Body of pancreas (tissue), 4 donors: ENCODE measurements around the gene FARS2. TPM values are rescaled to one million over a fixed set of nuclear protein-coding genes. Genes with fewer than 3 reads are reported as not detected.

Experiments used
- ATAC-seq: fragments of 150-250 bp; one replicate; pipeline ENCODE4 v1.9.1; 2016
- DNase-seq, 4 donors: peaks; one replicate each; pipeline ENCODE4 v3.0.0-alpha.2; 2019
- H3K27ac ChIP-seq, 4 donors: fragments of 200-600 bp; sonication (generic); 1 replicate in 3 of 4; 2 replicates in 1 of 4; pipeline versions ENCODE4 v1.5.1 to v1.6.1; 2016 to 2019; ENCODE audit warnings: mild to moderate bottlenecking in 1 of 4, mixed read lengths in 1 of 4, moderate library complexity in 1 of 4
- H3K27me3 ChIP-seq, 2 donors: fragments of 200-600 bp; sonication (generic); one replicate each; pipeline ENCODE4 v1.6.0; 2016; ENCODE audit warnings: mild to moderate bottlenecking in 1 of 2
- H3K36me3 ChIP-seq, 2 donors: fragments of 200-600 bp; sonication (generic); replicated peaks in 1 of 2; 2 replicates each; pipeline ENCODE4 v1.5.1; 2016; ENCODE audit warnings: low read depth in 2 of 2; ENCODE audit not compliant: insufficient read depth in 1 of 2
- H3K4me1 ChIP-seq: fragments of 200-600 bp; sonication (generic); one replicate; pipeline ENCODE4 v1.6.0; 2016
- H3K4me3 ChIP-seq, 2 donors: fragments of 200-600 bp; sonication (generic); 1 replicate in 1 of 2; 2 replicates in 1 of 2; pipeline ENCODE4 v1.5.1; 2016 to 2019
- H3K9me3 ChIP-seq, 3 donors: fragments of 200-600 bp; sonication (generic); 1 replicate in 2 of 3; 2 replicates in 1 of 3; pipeline ENCODE4 v1.5.1; 2016
- POLR2A ChIP-seq, 3 donors: fragments of 450-650 bp; IDR thresholded peaks; one replicate each; pipeline ENCODE4 v1.6.1; 2016; ENCODE audit warnings: antibody characterized with exemption in 3 of 3, mild to moderate bottlenecking in 2 of 3
- WGBS, 2 donors: methylation state at CpG; one replicate each; pipeline ENCODE4 v1.1.5; 2017; 5-methylcytosine and 5-hydroxymethylcytosine counted together
- intact Hi-C: fragments of 100-400 bp; cut with DNase I; formaldehyde crosslinking; loops from one replicate; pipeline ENCODE4 v1.15.1; 2023
- total RNA-seq, 2 donors: library from RNA; depleted of rRNA; stranded (reverse); fragments of >200 nt; gene quantifications; one replicate each; pipeline ENCODE4 v1.1.0, GENCODE V29; 2016
- TF ChIP-seq, protein P1 (sequence below), 7 experiments: fragments of 450-650 bp in 4 of 7; fragments of 200-600 bp in 3 of 7; sonication (generic) in 3 of 7; IDR thresholded peaks; one replicate each; pipeline ENCODE4 v1.5.1; 2016 to 2019; ENCODE audit warnings: antibody characterized with exemption in 7 of 7

Gene FARS2
- total RNA-seq, 2 donors from 2014 or later = 6.5 to 9.6 TPM

DNA sequence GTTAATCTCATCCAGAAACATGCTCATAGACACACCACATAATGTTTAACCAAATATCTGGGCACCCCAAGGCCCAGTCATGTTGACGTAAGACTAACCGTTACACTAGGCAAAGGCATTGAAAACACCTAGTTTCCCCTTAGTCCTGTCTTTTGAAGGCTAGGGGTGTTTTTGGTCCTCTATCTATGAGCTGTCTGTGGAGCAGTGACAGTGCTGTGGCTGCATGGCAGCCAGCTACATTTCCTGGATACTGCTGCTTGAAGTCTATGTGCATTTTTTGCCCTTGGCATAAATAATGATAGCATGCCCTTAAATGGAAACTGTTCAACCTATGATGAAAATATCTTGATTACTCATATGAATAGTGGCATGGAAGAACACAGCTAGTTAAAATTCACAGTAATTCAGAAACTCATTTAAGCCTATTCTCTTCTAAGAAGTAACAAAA lies 18.6 kb downstream of the FARS2 start:
- H3K4me3 ChIP-seq = no peak overlapping the region
- TF ChIP-seq POLR2A (IDR thresholded peaks at IDR 0.05) = no peak
- TF ChIP-seq, protein P1, sequence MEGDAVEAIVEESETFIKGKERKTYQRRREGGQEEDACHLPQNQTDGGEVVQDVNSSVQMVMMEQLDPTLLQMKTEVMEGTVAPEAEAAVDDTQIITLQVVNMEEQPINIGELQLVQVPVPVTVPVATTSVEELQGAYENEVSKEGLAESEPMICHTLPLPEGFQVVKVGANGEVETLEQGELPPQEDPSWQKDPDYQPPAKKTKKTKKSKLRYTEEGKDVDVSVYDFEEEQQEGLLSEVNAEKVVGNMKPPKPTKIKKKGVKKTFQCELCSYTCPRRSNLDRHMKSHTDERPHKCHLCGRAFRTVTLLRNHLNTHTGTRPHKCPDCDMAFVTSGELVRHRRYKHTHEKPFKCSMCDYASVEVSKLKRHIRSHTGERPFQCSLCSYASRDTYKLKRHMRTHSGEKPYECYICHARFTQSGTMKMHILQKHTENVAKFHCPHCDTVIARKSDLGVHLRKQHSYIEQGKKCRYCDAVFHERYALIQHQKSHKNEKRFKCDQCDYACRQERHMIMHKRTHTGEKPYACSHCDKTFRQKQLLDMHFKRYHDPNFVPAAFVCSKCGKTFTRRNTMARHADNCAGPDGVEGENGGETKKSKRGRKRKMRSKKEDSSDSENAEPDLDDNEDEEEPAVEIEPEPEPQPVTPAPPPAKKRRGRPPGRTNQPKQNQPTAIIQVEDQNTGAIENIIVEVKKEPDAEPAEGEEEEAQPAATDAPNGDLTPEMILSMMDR (IDR thresholded peaks at IDR 0.05) = no peak
- intact Hi-C loops = no loop called here
- H3K9me3 ChIP-seq = no peaks in the 10 kb centered on the region
- H3K27me3 ChIP-seq = no peaks in the 10 kb centered on the region
- no peak overlapping the region for H3K27ac ChIP-seq
- 91 to 100% methylated on average over 2 of the region's 2 CpGs for WGBS, 2 donors
- DNase-seq = no peak
- no peaks in the 10 kb centered on the region for H3K4me1 ChIP-seq
- no peaks in the 10 kb centered on the region for H3K36me3 ChIP-seq
- no peak for ATAC-seq

DNA sequence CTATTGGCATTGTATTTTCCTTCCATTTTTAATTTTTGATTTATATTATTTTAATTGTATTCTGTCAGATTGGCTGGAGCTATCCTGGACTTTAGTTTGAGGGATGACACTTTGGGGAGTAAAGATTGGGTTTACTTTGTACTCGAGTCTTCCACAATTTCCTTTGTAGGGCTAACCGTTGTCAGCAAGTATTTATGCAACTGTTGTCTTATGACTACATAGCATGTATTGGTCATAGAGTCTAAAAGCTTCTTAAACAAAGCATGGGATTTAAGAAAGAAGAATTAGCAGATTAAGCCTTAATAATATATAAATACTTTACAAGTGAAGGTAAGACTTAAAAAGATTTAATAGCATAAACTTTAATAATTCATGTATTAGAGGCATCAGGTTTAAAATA lies 19.6 kb downstream of the FARS2 start:
- TF ChIP-seq, protein P1 (IDR thresholded peaks at IDR 0.05) = no peak
- TF ChIP-seq POLR2A (IDR thresholded peaks at IDR 0.05) = no peak
- DNase-seq (no peak), ATAC-seq (no peak)
- H3K27ac ChIP-seq = no peak overlapping the region
- H3K4me3 ChIP-seq = no peak overlapping the region
- intact Hi-C loops = no loop called here
- WGBS, 2 donors = 72 to 94% methylated on average over 2 of the region's 2 CpGs
- no peaks in the 10 kb centered on the region for H3K4me1 ChIP-seq
- no peaks in the 10 kb centered on the region for H3K36me3 ChIP-seq
- no peaks in the 10 kb centered on the region for H3K9me3 ChIP-seq
- H3K27me3 ChIP-seq = no peaks in the 10 kb centered on the region

DNA sequence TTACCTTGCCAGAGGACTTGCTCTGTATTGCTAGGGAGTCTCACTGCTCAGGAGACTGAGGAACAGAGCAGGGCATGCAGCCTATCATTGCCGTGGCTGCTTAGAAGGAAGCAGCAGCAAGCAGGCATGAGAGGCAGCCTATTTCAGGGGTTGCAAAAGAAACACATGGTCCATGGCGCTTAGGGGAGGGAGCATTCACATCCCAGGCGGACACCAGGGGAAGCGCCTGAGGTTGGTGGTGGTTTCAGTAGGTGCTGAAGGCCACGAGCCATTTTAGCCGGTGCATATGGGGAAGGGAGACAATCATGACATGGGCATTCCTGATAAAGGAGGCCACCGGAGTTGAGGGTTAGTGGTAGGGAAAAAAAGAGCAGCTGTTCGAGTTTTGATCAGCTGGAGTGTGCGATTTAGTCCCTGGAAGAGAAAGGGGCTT lies 20.9 kb downstream of the FARS2 start:
- WGBS, 2 donors = 85 to 87% methylated on average over 7 to 9 of the region's 9 CpGs

DNA sequence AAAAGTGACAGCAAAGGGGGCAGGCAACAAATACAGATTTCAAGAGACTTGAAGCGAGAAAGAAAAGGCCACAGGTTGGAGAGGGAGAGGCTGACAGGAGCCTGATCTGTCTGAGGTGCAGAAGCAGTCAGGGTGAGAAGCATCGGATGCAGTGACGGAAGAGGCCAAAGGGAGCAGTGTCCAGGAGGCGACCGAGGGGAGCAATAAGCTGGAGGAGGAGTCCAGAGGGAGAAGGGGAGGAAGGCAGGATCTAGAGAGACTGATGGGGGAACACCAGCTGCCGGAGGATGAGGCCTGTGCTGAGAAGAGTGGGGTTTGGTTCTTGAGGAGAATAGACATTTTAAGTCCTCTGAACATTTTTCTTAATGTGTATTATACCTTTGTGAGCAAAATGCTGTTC lies 23.8 kb downstream of the FARS2 start:
- no peaks in the 10 kb centered on the region for H3K27me3 ChIP-seq
- no peaks in the 10 kb centered on the region for H3K9me3 ChIP-seq
- 90 to 94% methylated on average over 6 of the region's 6 CpGs for whole genome bisulfite sequencing, 2 donors
- no peaks in the 10 kb centered on the region for H3K36me3 ChIP-seq
- no peak for TF ChIP-seq POLR2A (IDR thresholded peaks at IDR 0.05)
- TF ChIP-seq, protein P1 (IDR thresholded peaks at IDR 0.05) = no peak
- no peak for DNase-seq
- H3K4me1 ChIP-seq = peaks cover 11% of the 10 kb centered on the region
- no peak for ATAC-seq
- no peak overlapping the region for H3K4me3 ChIP-seq
- intact Hi-C loops = no loop called here
- H3K27ac ChIP-seq = no peak overlapping the region

More for the DNA sequence above, 20.9 kb downstream of the FARS2 start:
- no peak overlapping the region for H3K4me3 ChIP-seq
- TF ChIP-seq, protein P1 (IDR thresholded peaks at IDR 0.05) = no peak
- TF ChIP-seq POLR2A (IDR thresholded peaks at IDR 0.05) = no peak
- H3K4me1 ChIP-seq = no peaks in the 10 kb centered on the region
- no peaks in the 10 kb centered on the region for H3K36me3 ChIP-seq
- H3K9me3 ChIP-seq = no peaks in the 10 kb centered on the region
- no peak for ATAC-seq
- no peak for DNase-seq
- H3K27me3 ChIP-seq = no peaks in the 10 kb centered on the region
- no peak overlapping the region for H3K27ac ChIP-seq
- intact Hi-C loops = no loop called here

DNA sequence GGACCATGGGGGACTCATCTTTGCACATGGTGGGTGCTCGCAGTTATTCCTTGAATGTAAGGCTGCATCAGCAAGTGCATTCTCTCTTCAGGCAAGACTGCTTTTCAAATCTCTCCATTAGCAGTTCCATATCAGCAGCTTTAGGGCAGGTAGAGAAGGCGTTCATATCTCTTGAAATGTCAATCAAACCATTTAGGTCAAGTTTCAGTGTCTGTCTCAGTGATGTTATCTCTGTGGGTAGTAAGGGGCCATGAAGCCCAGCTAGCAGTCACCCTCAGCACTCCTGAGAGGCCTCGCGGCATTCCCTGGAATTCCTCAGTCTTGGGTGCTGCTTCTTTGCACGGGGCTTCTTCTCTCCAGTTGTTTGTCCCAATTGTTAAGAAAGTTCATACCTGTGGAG lies 24.2 kb downstream of the FARS2 start:
- no peaks in the 10 kb centered on the region for H3K36me3 ChIP-seq
- H3K9me3 ChIP-seq = no peaks in the 10 kb centered on the region
- H3K27me3 ChIP-seq = no peaks in the 10 kb centered on the region
- H3K4me3 ChIP-seq = no peak overlapping the region
- WGBS, 2 donors = 88 to 89% methylated on average over 5 of the region's 5 CpGs
- intact Hi-C loops = no loop called here
- H3K27ac ChIP-seq = no peak overlapping the region
- no peak for DNase-seq
- TF ChIP-seq, protein P1 (IDR thresholded peaks at IDR 0.05) = no peak
- no peak for TF ChIP-seq POLR2A (IDR thresholded peaks at IDR 0.05)
- ATAC-seq = no peak
- H3K4me1 ChIP-seq = peaks cover 11% of the 10 kb centered on the region
